ENCODE measurements around the gene PDE10A. TPM values are rescaled to one million over a fixed set of nuclear protein-coding genes. Genes with fewer than 3 reads are reported as not detected.

Gene PDE10A
- total RNA-seq, 6 experiments from 2014 or later: 1.2 to 2.0 (median 1.6) TPM; not detected in 2

- Mint-ChIP-seq H3K4me1 (ENCODE audit: low read depth) (no peaks in the 10 kb centered on the region), H3K27ac (no peak overlapping the region), H3K4me3 (no peak overlapping the region), H3K36me3 (ENCODE audit: low read depth) (peaks cover 6% of the 10 kb centered on the region; the same call in 1 of the 2 replicates), H3K27me3 (ENCODE audit: insufficient read depth) (no peaks in the 10 kb centered on the region; the same call in none of the 2 replicates), H3K9me3 (peaks cover 63% of the 10 kb centered on the region)
- no peak for TF ChIP-seq CTCF (IDR thresholded peaks at IDR 0.05)
- no peak for DNase-seq
Measured at GRCh38 chr6:165695722-165696515, 32.9 kb upstream of the PDE10A start.

DNA sequence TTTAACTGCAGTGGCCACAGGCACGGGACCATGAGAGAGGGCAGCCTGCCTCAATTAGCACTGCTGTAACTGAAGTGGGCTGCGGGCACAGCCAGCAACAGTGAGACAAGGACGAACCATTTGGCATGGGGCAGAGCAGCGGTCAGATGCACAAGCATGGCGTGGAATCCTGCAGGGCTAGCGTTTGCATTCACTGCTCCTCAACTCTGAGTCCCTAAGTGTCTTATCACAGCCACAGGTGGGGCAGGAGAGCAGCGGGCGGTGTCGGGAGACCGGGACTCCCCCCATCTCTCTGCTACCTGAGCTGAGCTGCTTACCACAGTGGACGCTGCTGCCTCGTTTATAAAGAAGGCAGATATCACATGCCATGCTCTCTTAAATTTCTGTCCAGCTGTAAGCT, 31.3 kb upstream of the PDE10A start:
- H3K4me3 Mint-ChIP-seq: no peak overlapping the region
- H3K27ac Mint-ChIP-seq: no peak overlapping the region
- DNase-seq: no peak
- peaks cover 6% of the 10 kb centered on the region; the same call in 1 of the 2 replicates for H3K36me3 Mint-ChIP-seq (ENCODE audit: low read depth)
- TF ChIP-seq CTCF (IDR thresholded peaks at IDR 0.05): no peak
- H3K27me3 Mint-ChIP-seq (ENCODE audit: insufficient read depth): peaks cover 1% of the 10 kb centered on the region
- peaks cover 71% of the 10 kb centered on the region for H3K9me3 Mint-ChIP-seq
- H3K4me1 Mint-ChIP-seq (ENCODE audit: low read depth): no peaks in the 10 kb centered on the region

DNA sequence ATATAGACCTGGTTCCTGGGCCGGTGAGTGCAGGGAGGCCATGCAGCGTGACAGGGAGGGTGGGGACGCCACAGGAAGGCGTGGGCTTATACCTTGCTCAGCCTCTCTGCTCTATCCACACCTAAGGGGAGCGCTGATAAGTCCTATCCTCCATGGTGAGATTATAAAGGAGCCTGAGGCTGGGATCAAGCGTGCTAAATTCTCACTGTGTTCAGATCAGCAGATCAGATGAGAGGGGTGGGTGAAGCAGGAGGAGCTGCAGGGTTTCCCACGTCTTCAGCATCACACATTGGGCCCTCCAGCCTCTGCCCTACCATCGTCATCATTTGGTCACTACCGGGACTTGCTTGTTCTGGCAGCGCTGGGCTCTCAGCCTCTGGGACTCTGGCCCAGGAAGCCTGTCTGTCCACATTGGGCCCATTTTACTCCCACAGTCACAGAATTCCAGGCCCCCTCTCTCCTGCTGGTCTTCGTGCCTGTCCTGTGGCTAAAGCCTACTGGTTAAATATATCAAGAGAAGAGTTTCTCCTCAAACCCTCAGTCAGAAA, 29.1 kb upstream of the PDE10A start:
- no peak for DNase-seq
- no peak for TF ChIP-seq CTCF (IDR thresholded peaks at IDR 0.05)
- Mint-ChIP-seq H3K27ac (no peak overlapping the region), H3K27me3 (ENCODE audit: insufficient read depth) (peaks cover 1% of the 10 kb centered on the region), H3K36me3 (ENCODE audit: low read depth) (peaks cover 6% of the 10 kb centered on the region; the same call in 1 of the 2 replicates), H3K4me1 (ENCODE audit: low read depth) (no peaks in the 10 kb centered on the region), H3K9me3 (peaks cover 84% of the 10 kb centered on the region), H3K4me3 (no peak overlapping the region)

DNA sequence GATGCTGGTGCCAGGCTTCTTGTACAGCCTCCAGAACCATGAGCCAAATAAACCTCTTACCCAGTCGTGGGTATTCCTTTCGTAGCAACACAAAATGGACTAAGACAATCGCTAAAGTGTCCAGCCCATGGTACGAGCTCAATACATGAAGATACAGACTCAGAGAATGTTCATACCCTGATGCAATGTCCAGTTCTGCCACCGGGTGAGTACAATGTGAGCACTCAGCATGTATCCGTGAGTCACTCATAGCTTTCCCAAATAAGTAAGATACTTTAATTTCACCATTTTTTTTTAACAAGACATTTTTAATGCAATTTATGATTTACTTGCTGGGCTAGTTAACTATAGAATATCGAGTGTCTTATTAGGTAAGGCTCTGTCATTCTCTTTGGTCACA, 26.7 kb upstream of the PDE10A start:
- H3K4me3 Mint-ChIP-seq: no peak overlapping the region
- H3K4me1 Mint-ChIP-seq (ENCODE audit: low read depth): no peaks in the 10 kb centered on the region
- no peak overlapping the region for H3K27ac Mint-ChIP-seq
- TF ChIP-seq CTCF (IDR thresholded peaks at IDR 0.05): no peak
- peaks cover 78% of the 10 kb centered on the region for H3K9me3 Mint-ChIP-seq
- peaks cover 1% of the 10 kb centered on the region; the same call in 1 of the 2 replicates for H3K27me3 Mint-ChIP-seq (ENCODE audit: insufficient read depth)
- no peak for DNase-seq
- H3K36me3 Mint-ChIP-seq (ENCODE audit: low read depth): no peaks in the 10 kb centered on the region

DNA sequence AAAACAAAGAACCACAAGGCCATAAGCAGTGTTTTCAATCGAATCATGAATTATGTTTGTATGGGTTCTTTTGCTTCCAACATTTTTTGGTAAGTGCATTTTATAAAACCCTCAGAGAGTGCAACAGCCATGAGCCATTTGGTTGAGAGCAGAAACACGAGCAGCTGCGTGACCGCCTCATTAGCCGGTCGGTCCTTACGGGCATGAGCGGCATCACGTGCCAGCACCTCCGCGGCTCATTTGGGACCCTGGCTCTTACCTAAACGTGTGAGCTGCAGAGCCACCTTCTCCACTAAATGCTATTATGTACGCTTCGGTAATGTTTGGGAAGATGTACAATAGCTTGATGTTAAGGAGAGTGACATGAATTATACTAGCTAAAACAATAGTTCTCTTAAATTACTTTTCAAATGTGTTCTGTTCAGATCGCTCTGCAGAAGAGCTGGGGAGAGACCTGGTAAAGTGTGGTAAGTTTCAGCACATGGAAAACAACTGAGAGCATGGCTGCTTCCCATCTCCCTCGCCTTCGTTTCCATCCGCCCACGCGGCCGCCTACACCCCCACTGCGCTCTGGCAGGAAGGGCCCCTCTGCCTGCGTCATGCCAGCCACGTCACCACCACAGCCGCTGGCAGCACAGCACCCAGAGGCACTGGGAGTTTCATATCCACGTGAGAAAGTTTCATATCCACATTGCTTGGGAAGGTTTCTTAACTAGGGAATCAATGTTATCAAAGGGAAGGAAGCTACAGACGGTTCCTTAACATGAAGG, 23.7 kb upstream of the PDE10A start:
- peaks cover 1% of the 10 kb centered on the region; the same call in 1 of the 2 replicates for H3K27me3 Mint-ChIP-seq (ENCODE audit: insufficient read depth)
- no peak for TF ChIP-seq CTCF (IDR thresholded peaks at IDR 0.05)
- peaks cover 81% of the 10 kb centered on the region for H3K9me3 Mint-ChIP-seq
- no peak overlapping the region for H3K27ac Mint-ChIP-seq
- H3K4me3 Mint-ChIP-seq: no peak overlapping the region
- no peak for DNase-seq
- no peaks in the 10 kb centered on the region for H3K4me1 Mint-ChIP-seq (ENCODE audit: low read depth)
- H3K36me3 Mint-ChIP-seq (ENCODE audit: low read depth): peaks cover 4% of the 10 kb centered on the region; the same call in 1 of the 2 replicates
